ENCODE measurements around the gene LAMA4.

GRCh38 chr6:112298021-112298745 is 43.8 kb upstream of the LAMA4 start:
- TF ChIP-seq POLR2A (IDR thresholded peaks at IDR 0.05; ENCODE audit: low read depth, low read length) (no peak), POLR2AphosphoS5 (IDR thresholded peaks at IDR 0.05; ENCODE audit: low read depth, low read length) (no peak), SPI1 (IDR thresholded peaks at IDR 0.05; ENCODE audit: low read depth, low read length) (no peak), TAF1 (IDR thresholded peaks at IDR 0.05; ENCODE audit: low read depth, low read length) (no peak), PAX5 (IDR thresholded peaks at IDR 0.05; ENCODE audit: insufficient read depth, low read length, severe bottlenecking) (no peak)
